Stimulated activated CD4-positive, alpha-beta T cell treated with anti-CD3 and anti-CD28 coated beads, Interleukin-1b, Interleukin-23, amount 100 ng/mL, for 1 hour (primary cell): Measurements from ENCODE around the gene NTRK1.
A peak's percentile ranks its signal among the peaks of the same experiment; 100 is the strongest.

ENCODE experiments used
- DNase-seq, 2 donors: peaks; one replicate each; pipeline ENCODE4 v3.0.0-alpha.2; 2020; ENCODE audit warnings: low read depth in 2 of 2

Gene NTRK1

GRCh38 chr1:156838972-156839371 lies 21.7 kb upstream of the NTRK1 start:
- DNase-seq, result no peak

- DNase-seq, result no peak
Measured at GRCh38 chr1:156839426-156840109, 21.1 kb upstream of the NTRK1 start.

- DNase-seq, result no peak
Measured at GRCh38 chr1:156840186-156840897, 20.3 kb upstream of the NTRK1 start.

- DNase-seq, result no peak
Measured at GRCh38 chr1:156840898-156841279, 19.8 kb upstream of the NTRK1 start.

GRCh38 chr1:156841295-156841855 lies 19.3 kb upstream of the NTRK1 start:
- no peak for DNase-seq

GRCh38 chr1:156842618-156843300 lies 17.9 kb upstream of the NTRK1 start:
- no peak for DNase-seq

GRCh38 chr1:156844102-156844501 lies 16.6 kb upstream of the NTRK1 start:
- DNase-seq, result no peak

GRCh38 chr1:156844638-156845037 lies 16.0 kb upstream of the NTRK1 start:
- no peak for DNase-seq

- DNase-seq, result no peak
Measured at GRCh38 chr1:156845055-156845952, 15.4 kb upstream of the NTRK1 start.

- DNase-seq, result no peak
Measured at GRCh38 chr1:156845953-156846545, 14.6 kb upstream of the NTRK1 start.

GRCh38 chr1:156846643-156847042 lies 14.0 kb upstream of the NTRK1 start:
- no peak for DNase-seq

GRCh38 chr1:156847591-156848460 lies 12.8 kb upstream of the NTRK1 start:
- DNase-seq, result no peak

GRCh38 chr1:156848461-156849150 lies 12.1 kb upstream of the NTRK1 start:
- DNase-seq, result peak in 1 of 2 donors; percentile 22

- DNase-seq, result no peak
Measured at GRCh38 chr1:156849151-156849496, 11.5 kb upstream of the NTRK1 start.

- DNase-seq, result no peak
Measured at GRCh38 chr1:156851779-156852417, 8.8 kb upstream of the NTRK1 start.

- no peak for DNase-seq
Measured at GRCh38 chr1:156852418-156852874, 8.2 kb upstream of the NTRK1 start.

GRCh38 chr1:156853761-156854160 lies 6.9 kb upstream of the NTRK1 start:
- DNase-seq, result no peak

GRCh38 chr1:156854634-156855033 lies 6.0 kb upstream of the NTRK1 start:
- no peak for DNase-seq

- no peak for DNase-seq
Measured at GRCh38 chr1:156856282-156856785, 4.3 kb upstream of the NTRK1 start.
